ENCODE measurements around the gene NTHL1.

DNA sequence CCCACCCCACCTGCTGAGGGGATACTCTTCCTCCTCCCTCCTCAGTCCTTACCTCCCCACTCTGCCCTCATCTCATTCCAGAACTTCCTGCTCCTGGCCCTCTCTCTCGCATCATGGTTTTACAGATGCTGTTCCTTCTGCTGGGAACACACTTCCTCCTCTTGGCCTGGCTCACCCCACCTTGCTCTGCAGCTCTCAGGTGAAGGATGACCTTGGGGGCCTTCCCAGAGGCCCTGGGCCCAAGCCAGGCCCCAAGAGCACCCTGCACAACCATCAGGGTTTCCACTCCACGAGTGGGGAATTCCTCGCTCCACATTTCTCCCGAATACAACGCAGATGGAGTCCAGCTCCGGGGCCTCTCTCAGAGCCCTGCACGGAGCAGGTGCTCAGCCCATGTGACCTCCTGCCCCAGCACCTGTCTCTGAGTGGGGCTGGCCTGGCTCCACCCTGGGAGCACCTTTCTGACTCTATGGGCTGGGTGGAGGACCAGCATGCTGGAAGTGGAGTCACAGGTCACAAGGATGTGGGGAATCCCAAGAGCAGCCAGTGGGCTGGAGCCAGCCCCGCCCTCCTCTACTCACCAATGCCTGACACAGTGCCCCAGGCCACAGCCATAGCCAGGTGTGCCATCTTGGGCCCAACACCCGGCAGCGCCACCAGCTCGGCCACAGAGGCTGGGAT lies 4.5 kb downstream of the NTHL1 start:
- TF ChIP-seq CREB1 (IDR thresholded peaks at IDR 0.05; ENCODE audit: low read depth) (no peak), NFIC (IDR thresholded peaks at IDR 0.05) (no peak), TAF1 (IDR thresholded peaks at IDR 0.05; ENCODE audit: low read depth) (no peak), ZBTB7A (IDR thresholded peaks at IDR 0.05; ENCODE audit: low read depth) (no peak), CEBPB (IDR thresholded peaks at IDR 0.05) (no peak), EP300 (IDR thresholded peaks at IDR 0.05; ENCODE audit: borderline replicate concordance) (no peak), USF1 (IDR thresholded peaks at IDR 0.05) (peak; percentile 57), TCF12 (IDR thresholded peaks at IDR 0.05; ENCODE audit: low read depth) (0 out of 2 replicates have a peak, but pooled peaks have one; percentile 1), RAD21 (IDR thresholded peaks at IDR 0.05; ENCODE audit: low read depth) (no peak), YY1 (IDR thresholded peaks at IDR 0.05; ENCODE audit: low read depth) (no peak), EGR1 (IDR thresholded peaks at IDR 0.05) (no peak)
- TF ChIP-seq, protein P1, sequence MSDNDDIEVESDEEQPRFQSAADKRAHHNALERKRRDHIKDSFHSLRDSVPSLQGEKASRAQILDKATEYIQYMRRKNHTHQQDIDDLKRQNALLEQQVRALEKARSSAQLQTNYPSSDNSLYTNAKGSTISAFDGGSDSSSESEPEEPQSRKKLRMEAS (IDR thresholded peaks at IDR 0.05): no peak
- TF ChIP-seq, protein P2, sequence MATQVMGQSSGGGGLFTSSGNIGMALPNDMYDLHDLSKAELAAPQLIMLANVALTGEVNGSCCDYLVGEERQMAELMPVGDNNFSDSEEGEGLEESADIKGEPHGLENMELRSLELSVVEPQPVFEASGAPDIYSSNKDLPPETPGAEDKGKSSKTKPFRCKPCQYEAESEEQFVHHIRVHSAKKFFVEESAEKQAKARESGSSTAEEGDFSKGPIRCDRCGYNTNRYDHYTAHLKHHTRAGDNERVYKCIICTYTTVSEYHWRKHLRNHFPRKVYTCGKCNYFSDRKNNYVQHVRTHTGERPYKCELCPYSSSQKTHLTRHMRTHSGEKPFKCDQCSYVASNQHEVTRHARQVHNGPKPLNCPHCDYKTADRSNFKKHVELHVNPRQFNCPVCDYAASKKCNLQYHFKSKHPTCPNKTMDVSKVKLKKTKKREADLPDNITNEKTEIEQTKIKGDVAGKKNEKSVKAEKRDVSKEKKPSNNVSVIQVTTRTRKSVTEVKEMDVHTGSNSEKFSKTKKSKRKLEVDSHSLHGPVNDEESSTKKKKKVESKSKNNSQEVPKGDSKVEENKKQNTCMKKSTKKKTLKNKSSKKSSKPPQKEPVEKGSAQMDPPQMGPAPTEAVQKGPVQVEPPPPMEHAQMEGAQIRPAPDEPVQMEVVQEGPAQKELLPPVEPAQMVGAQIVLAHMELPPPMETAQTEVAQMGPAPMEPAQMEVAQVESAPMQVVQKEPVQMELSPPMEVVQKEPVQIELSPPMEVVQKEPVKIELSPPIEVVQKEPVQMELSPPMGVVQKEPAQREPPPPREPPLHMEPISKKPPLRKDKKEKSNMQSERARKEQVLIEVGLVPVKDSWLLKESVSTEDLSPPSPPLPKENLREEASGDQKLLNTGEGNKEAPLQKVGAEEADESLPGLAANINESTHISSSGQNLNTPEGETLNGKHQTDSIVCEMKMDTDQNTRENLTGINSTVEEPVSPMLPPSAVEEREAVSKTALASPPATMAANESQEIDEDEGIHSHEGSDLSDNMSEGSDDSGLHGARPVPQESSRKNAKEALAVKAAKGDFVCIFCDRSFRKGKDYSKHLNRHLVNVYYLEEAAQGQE (IDR thresholded peaks at IDR 0.05; ENCODE audit: low read depth): no peak

Measured in Ishikawa (cell line).